CD14-positive monocyte (primary cell): ENCODE results near the gene PDE8B. TPM values are rescaled to one million over a fixed set of nuclear protein-coding genes. Genes with fewer than 3 reads are reported as not detected.

ENCODE experiments used
- DNase-seq, 3 donors: peaks; one replicate each; pipeline ENCODE4 v3.0.0-alpha.2; 2011 to 2022
- H2AFZ ChIP-seq: 2 replicates; pipeline ENCODE4 v1.6.0; 2012; ENCODE audit warnings: mild to moderate bottlenecking, low read depth, low read length, inconsistent platforms; ENCODE audit not compliant: insufficient read depth, poor library complexity, severe bottlenecking
- H3K27ac ChIP-seq, 2 donors: 1 replicate in 1 of 2; 2 replicates in 1 of 2; pipeline ENCODE4 v1.5.1; 2012 to 2013; ENCODE audit warnings: low read length in 2 of 2, control low read depth in 1 of 2, inconsistent platforms in 1 of 2, low read depth in 1 of 2, mild to moderate bottlenecking in 1 of 2
- H3K27me3 ChIP-seq, 2 donors: one replicate each; pipeline versions ENCODE4 v1.6.0 to v1.6.1; 2011 to 2013; ENCODE audit warnings: low read length in 2 of 2; ENCODE audit not compliant: control insufficient read depth in 2 of 2, insufficient read depth in 2 of 2
- H3K36me3 ChIP-seq, 2 donors: replicated peaks in 1 of 2; 1 replicate in 1 of 2; 2 replicates in 1 of 2; pipeline versions ENCODE4 v1.5.1 to v1.6.1; 2012 to 2013; ENCODE audit warnings: low read length in 2 of 2, control low read depth in 1 of 2, inconsistent platforms in 1 of 2, mild to moderate bottlenecking in 1 of 2; ENCODE audit not compliant: insufficient read depth in 2 of 2, control insufficient read depth in 1 of 2
- H3K4me1 ChIP-seq, 2 donors: 1 replicate in 1 of 2; 2 replicates in 1 of 2; pipeline versions ENCODE4 v1.5.1 to v1.6.1; 2012 to 2013; ENCODE audit warnings: low read length in 2 of 2, control low read depth in 1 of 2, inconsistent platforms in 1 of 2, mild to moderate bottlenecking in 1 of 2, moderate library complexity in 1 of 2; ENCODE audit not compliant: insufficient read depth in 2 of 2, control insufficient read depth in 1 of 2
- H3K4me2 ChIP-seq: replicated peaks from 2 replicates; pipeline ENCODE3; 2012; ENCODE audit warnings: low read length, moderate library complexity, mild to moderate bottlenecking; ENCODE audit not compliant: poor library complexity, severe bottlenecking; ENCODE audit errors: extremely low read depth
- H3K4me3 ChIP-seq, 3 experiments: fragments of 200-600 bp in 1 of 3; sonication (generic) in 1 of 3; replicated peaks in 1 of 3; 1 replicate in 2 of 3; 2 replicates in 1 of 3; pipeline ENCODE4 v1.5.1; 2011 to 2013; ENCODE audit warnings: low read length in 3 of 3, mild to moderate bottlenecking in 3 of 3, control low read depth in 2 of 3, low read depth in 2 of 3, inconsistent platforms in 1 of 3, moderate library complexity in 1 of 3
- H3K79me2 ChIP-seq: 2 replicates; pipeline ENCODE4 v1.6.0; 2012; ENCODE audit warnings: mild to moderate bottlenecking, control low read depth, inconsistent platforms, low read length, moderate library complexity; ENCODE audit not compliant: insufficient read depth
- H3K9ac ChIP-seq: 2 replicates; pipeline ENCODE4 v1.6.0; 2017; ENCODE audit warnings: low read length, mild to moderate bottlenecking; ENCODE audit not compliant: insufficient read depth, poor library complexity, severe bottlenecking
- H3K9me3 ChIP-seq, 2 donors: replicated peaks in 1 of 2; 1 replicate in 1 of 2; 2 replicates in 1 of 2; pipeline versions ENCODE4 v1.5.1 to v1.6.1; 2012 to 2013; ENCODE audit warnings: low read length in 2 of 2, control low read depth in 1 of 2; ENCODE audit not compliant: control insufficient read depth in 1 of 2, insufficient read depth in 1 of 2
- H4K20me1 ChIP-seq: 2 replicates; pipeline ENCODE4 v1.6.0; 2012; ENCODE audit warnings: mild to moderate bottlenecking, low read length, control low read depth, moderate library complexity; ENCODE audit not compliant: insufficient read depth
- H3K27ac Mint-ChIP-seq, 7 donors: one replicate each; pipeline ENCODE4 v1.8.0; 2020; ENCODE audit warnings: mild to moderate bottlenecking in 7 of 7, mixed read lengths in 7 of 7, moderate library complexity in 6 of 7, inconsistent platforms in 2 of 7
- H3K27me3 Mint-ChIP-seq, 3 donors: one replicate each; pipeline ENCODE4 v1.8.0; 2021 to 2022; ENCODE audit warnings: low read depth in 3 of 3, mild to moderate bottlenecking in 3 of 3, mixed read lengths in 3 of 3, moderate library complexity in 3 of 3, inconsistent platforms in 1 of 3
- H3K36me3 Mint-ChIP-seq, 2 donors: one replicate each; pipeline ENCODE4 v1.8.0; 2020; ENCODE audit warnings: mixed read lengths in 2 of 2, inconsistent platforms in 1 of 2, mild to moderate bottlenecking in 1 of 2
- H3K4me1 Mint-ChIP-seq: one replicate; pipeline ENCODE4 v1.8.0; 2020; ENCODE audit warnings: mild to moderate bottlenecking, mixed read lengths
- H3K4me3 Mint-ChIP-seq, 2 donors: one replicate each; pipeline ENCODE4 v1.8.0; 2020; ENCODE audit warnings: mild to moderate bottlenecking in 2 of 2, mixed read lengths in 2 of 2, moderate library complexity in 1 of 2
- H3K9me3 Mint-ChIP-seq, 7 donors: one replicate each; pipeline ENCODE4 v1.8.0; 2020 to 2022; ENCODE audit warnings: mixed read lengths in 7 of 7, mild to moderate bottlenecking in 6 of 7, moderate library complexity in 6 of 7, inconsistent platforms in 2 of 7
- WGBS: methylation state at CpG from one replicate; pipeline ENCODE4 v1.1.5; 2013; ENCODE audit warnings: missing lambda C conversion rate; ENCODE audit not compliant: insufficient coverage; 5-methylcytosine and 5-hydroxymethylcytosine counted together
- intact Hi-C, 2 donors: fragments of 100-400 bp; cut with micrococcal nuclease; formaldehyde crosslinking; loops; one replicate each; pipeline versions ENCODE4 v1.15.0 to v1.15.1; 2023
- polyA plus RNA-seq, 3 donors: library from polyadenylated mRNA; depleted of rRNA in 1 of 3; unstranded in 2 of 3; stranded (reverse) in 1 of 3; fragments of 300-500 nt in 2 of 3; fragments of >200 nt in 1 of 3; fragmentation: Illumina TruSeq in 2 of 3; gene quantifications; 1 replicate in 2 of 3; 2 replicates in 1 of 3; pipeline ENCODE4 v1.2.3, GENCODE V29; 2012 to 2021
- TF ChIP-seq, protein P1 (sequence below): fragments of 200-600 bp; IDR thresholded peaks from one replicate; pipeline ENCODE4 v1.8.0; 2022; ENCODE audit warnings: antibody characterized with exemption, mild to moderate bottlenecking

The PDE8B gene
- polyA plus RNA-seq, 3 donors, result 0.11 to 0.61 (median 0.29) TPM

DNA sequence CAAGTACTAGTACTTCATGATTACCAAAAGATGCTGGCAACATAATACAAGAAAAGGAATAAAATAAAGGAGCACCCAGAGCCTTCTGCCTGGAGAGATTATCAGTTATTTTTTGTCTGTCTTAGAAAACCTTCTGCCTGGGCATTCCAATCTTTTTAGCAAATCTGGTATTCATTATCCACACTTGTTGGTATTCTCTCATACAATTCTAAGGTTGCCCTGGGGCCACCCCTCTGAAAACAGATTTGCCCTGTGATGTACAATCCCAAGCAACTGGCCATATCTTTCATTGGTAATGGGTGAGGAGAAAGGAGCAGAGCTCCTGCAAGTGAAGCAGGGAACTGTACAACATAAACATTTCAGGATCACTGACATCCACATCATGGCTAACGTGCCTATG, 233.9 kb downstream of the PDE8B start:
- H3K27me3 ChIP-seq, result no peaks in the 10 kb centered on the region
- H2AFZ ChIP-seq, result no peak overlapping the region
- H3K4me2 ChIP-seq, result no peak overlapping the region
- Mint-ChIP-seq H3K27ac (peak overlapping the region in 1 of 7 donors; percentile 18), H3K4me1 (peaks cover 3% of the 10 kb centered on the region), H3K9me3 (peaks cover 0 to 8% (median 0%) of the 10 kb centered on the region in 7 donors), H3K4me3 (no peak overlapping the region), H3K27me3 (no peaks in the 10 kb centered on the region), H3K36me3 (peaks cover 70 to 83% of the 10 kb centered on the region in 2 donors)
- H3K36me3 ChIP-seq, result peaks cover 44 to 73% of the 10 kb centered on the region in 2 donors
- H4K20me1 ChIP-seq, result no peaks in the 10 kb centered on the region
- no peak overlapping the region for H3K4me3 ChIP-seq
- H3K9ac ChIP-seq, result no peak overlapping the region
- no peak overlapping the region for H3K27ac ChIP-seq
- no peaks in the 10 kb centered on the region for H3K4me1 ChIP-seq
- no peaks in the 10 kb centered on the region for H3K9me3 ChIP-seq
- WGBS, result no CpG with 5 or more reads among the region's 1 CpG
- intact Hi-C loops, result no loop called here
- TF ChIP-seq, protein P1, sequence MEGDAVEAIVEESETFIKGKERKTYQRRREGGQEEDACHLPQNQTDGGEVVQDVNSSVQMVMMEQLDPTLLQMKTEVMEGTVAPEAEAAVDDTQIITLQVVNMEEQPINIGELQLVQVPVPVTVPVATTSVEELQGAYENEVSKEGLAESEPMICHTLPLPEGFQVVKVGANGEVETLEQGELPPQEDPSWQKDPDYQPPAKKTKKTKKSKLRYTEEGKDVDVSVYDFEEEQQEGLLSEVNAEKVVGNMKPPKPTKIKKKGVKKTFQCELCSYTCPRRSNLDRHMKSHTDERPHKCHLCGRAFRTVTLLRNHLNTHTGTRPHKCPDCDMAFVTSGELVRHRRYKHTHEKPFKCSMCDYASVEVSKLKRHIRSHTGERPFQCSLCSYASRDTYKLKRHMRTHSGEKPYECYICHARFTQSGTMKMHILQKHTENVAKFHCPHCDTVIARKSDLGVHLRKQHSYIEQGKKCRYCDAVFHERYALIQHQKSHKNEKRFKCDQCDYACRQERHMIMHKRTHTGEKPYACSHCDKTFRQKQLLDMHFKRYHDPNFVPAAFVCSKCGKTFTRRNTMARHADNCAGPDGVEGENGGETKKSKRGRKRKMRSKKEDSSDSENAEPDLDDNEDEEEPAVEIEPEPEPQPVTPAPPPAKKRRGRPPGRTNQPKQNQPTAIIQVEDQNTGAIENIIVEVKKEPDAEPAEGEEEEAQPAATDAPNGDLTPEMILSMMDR, result no peak
- DNase-seq, result no peak
- H3K79me2 ChIP-seq, result no peaks in the 10 kb centered on the region

DNA sequence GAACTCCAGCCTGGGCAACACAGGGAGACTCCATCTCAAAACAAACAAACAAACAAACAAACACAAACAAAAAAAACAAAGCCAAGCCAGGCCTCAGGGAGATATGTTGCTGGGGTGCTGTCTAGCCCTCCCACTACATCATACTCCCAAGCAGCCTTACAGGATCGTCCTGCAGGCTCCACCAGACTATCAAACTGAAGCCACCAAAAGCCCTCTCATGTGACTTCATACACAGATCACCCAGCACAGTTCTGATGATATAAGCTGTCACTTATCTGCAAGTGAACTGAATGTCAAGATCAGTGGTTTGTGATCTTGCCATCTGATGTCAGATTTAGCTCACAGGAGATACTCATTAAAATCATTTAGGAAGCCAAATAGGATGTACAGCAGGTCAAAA, 238.4 kb downstream of the PDE8B start:
- Histone ChIP-seq H3K4me3 (no peak overlapping the region), H3K4me2 (no peak overlapping the region), H4K20me1 (no peaks in the 10 kb centered on the region), H3K36me3 (peaks cover 46 to 77% of the 10 kb centered on the region in 2 donors), H3K79me2 (no peaks in the 10 kb centered on the region), H3K9ac (no peak overlapping the region), H3K4me1 (no peaks in the 10 kb centered on the region), H3K9me3 (no peaks in the 10 kb centered on the region), H2AFZ (no peak overlapping the region), H3K27ac (peak overlapping the region in 1 of 2 donors; percentile 32), H3K27me3 (no peaks in the 10 kb centered on the region)
- peaks cover 10% of the 10 kb centered on the region for H3K4me1 Mint-ChIP-seq
- TF ChIP-seq, protein P1, result no peak
- H3K9me3 Mint-ChIP-seq, result peaks cover 0 to 5% (median 0%) of the 10 kb centered on the region in 7 donors
- WGBS, result 80% methylated on average over 1 of the region's 1 CpG
- DNase-seq, result no peak
- H3K36me3 Mint-ChIP-seq, result peaks cover 82% of the 10 kb centered on the region in 2 donors
- peak overlapping the region in 2 of 7 donors; percentile 23 to 67 for H3K27ac Mint-ChIP-seq
- H3K27me3 Mint-ChIP-seq, result no peaks in the 10 kb centered on the region
- intact Hi-C loops, result no loop called here
- no peak overlapping the region for H3K4me3 Mint-ChIP-seq
